ENCODE results near the gene CORO6.

DNA sequence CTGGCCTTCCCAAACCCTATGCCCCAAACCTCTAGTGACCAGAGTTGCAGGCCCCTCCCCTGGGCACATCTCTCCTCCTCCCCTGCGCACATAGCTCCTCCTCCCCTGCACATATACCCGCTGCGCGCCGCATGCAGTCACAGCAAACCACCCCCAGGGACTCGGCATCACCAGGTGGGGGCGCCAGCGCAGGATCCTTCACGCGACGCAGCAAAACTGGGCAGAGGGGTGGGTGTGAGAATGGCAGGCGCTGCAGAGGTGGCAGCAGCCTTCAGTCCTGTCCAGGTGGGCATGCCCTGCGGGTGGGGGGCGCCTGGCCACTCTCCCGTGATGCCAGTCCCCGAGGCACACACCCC lies 5.6 kb downstream of the CORO6 start:
- TF ChIP-seq, protein P1, sequence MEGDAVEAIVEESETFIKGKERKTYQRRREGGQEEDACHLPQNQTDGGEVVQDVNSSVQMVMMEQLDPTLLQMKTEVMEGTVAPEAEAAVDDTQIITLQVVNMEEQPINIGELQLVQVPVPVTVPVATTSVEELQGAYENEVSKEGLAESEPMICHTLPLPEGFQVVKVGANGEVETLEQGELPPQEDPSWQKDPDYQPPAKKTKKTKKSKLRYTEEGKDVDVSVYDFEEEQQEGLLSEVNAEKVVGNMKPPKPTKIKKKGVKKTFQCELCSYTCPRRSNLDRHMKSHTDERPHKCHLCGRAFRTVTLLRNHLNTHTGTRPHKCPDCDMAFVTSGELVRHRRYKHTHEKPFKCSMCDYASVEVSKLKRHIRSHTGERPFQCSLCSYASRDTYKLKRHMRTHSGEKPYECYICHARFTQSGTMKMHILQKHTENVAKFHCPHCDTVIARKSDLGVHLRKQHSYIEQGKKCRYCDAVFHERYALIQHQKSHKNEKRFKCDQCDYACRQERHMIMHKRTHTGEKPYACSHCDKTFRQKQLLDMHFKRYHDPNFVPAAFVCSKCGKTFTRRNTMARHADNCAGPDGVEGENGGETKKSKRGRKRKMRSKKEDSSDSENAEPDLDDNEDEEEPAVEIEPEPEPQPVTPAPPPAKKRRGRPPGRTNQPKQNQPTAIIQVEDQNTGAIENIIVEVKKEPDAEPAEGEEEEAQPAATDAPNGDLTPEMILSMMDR (conservative IDR thresholded peaks at IDR 0.05), result no peak; the same call in 1 of the 2 replicates
- no peak for TF ChIP-seq ZFX (IDR thresholded peaks at IDR 0.05)
